SK-N-SH (cell line): Measurements from ENCODE around the gene EPHB2.

Experiments
- CTCF ChIP-seq: fragments of 200-600 bp; sonication (generic); IDR thresholded peaks from 2 replicates; pipeline ENCODE4 v1.6.1; 2017; ENCODE audit warnings: antibody characterized with exemption, mild to moderate bottlenecking, moderate library complexity
- ELF1 ChIP-seq: IDR thresholded peaks from 2 replicates; pipeline ENCODE4 v1.4.0; 2012
- EP300 ChIP-seq, 2 experiments: IDR thresholded peaks; 2 replicates each; pipeline versions ENCODE4 v1.4.0 to v1.6.1; 2012; ENCODE audit warnings: borderline replicate concordance in 1 of 2, low read depth in 1 of 2, low read length in 1 of 2
- GATA2 ChIP-seq: sonication (generic); formaldehyde crosslinking; IDR thresholded peaks from 2 replicates; pipeline ENCODE4 v1.5.0; 2020; ENCODE audit warnings: mild to moderate bottlenecking, missing genetic modification reagents
- POLR2AphosphoS5 ChIP-seq: IDR thresholded peaks from 2 replicates; pipeline ENCODE4 v1.6.1; 2012; ENCODE audit warnings: low read depth, low read length
- REST ChIP-seq: IDR thresholded peaks from 2 replicates; pipeline ENCODE4 v1.6.1; 2012; ENCODE audit warnings: mild to moderate bottlenecking, low read depth, low read length, moderate library complexity
- RFX5 ChIP-seq: IDR thresholded peaks from 2 replicates; pipeline ENCODE4 v1.6.1; 2012; ENCODE audit warnings: mild to moderate bottlenecking, improper control_type of control experiment, low read length
- SIN3A ChIP-seq: IDR thresholded peaks from 2 replicates; pipeline ENCODE4 v1.6.1; 2012; ENCODE audit warnings: low read depth, mild to moderate bottlenecking, low read length, moderate library complexity, borderline replicate concordance
- SMC3 ChIP-seq: IDR thresholded peaks from 2 replicates; pipeline ENCODE4 v1.6.1; 2012; ENCODE audit warnings: low read depth, low read length, improper control_type of control experiment
- YY1 ChIP-seq: IDR thresholded peaks from 2 replicates; pipeline ENCODE4 v1.4.0; 2012; ENCODE audit warnings: low read depth, mild to moderate bottlenecking

GRCh38 chr1:22949822-22950331 is 239.2 kb downstream of the EPHB2 start:
- TF ChIP-seq CTCF (no peak), EP300 (IDR thresholded peaks at IDR 0.05; ENCODE audit: borderline replicate concordance in 1 of 2, low read depth in 1 of 2, low read length in 1 of 2) (no peak), GATA2 (CRISPR knock-in tag) (no peak), POLR2AphosphoS5 (no peak), SMC3 (no peak), YY1 (no peak), RFX5 (no peak), REST (no peak), SIN3A (no peak), ELF1 (no peak)
